Prostate gland (tissue), 2 donors: ENCODE measurements around the gene ACP4.

Experiments
- POLR2A ChIP-seq: fragments of 450-650 bp; IDR thresholded peaks from one replicate; pipeline ENCODE4 v1.6.1; 2016; ENCODE audit warnings: antibody characterized with exemption, mild to moderate bottlenecking
- TF ChIP-seq, protein P1 (sequence below), 4 experiments: fragments of 200-600 bp in 2 of 4; fragments of 450-650 bp in 2 of 4; sonication (generic) in 2 of 4; IDR thresholded peaks; 1 replicate in 3 of 4; 2 replicates in 1 of 4; pipeline ENCODE4 v1.5.1; 2016 to 2019; ENCODE audit warnings: antibody characterized with exemption in 4 of 4, mild to moderate bottlenecking in 2 of 4, moderate library complexity in 2 of 4

DNA sequence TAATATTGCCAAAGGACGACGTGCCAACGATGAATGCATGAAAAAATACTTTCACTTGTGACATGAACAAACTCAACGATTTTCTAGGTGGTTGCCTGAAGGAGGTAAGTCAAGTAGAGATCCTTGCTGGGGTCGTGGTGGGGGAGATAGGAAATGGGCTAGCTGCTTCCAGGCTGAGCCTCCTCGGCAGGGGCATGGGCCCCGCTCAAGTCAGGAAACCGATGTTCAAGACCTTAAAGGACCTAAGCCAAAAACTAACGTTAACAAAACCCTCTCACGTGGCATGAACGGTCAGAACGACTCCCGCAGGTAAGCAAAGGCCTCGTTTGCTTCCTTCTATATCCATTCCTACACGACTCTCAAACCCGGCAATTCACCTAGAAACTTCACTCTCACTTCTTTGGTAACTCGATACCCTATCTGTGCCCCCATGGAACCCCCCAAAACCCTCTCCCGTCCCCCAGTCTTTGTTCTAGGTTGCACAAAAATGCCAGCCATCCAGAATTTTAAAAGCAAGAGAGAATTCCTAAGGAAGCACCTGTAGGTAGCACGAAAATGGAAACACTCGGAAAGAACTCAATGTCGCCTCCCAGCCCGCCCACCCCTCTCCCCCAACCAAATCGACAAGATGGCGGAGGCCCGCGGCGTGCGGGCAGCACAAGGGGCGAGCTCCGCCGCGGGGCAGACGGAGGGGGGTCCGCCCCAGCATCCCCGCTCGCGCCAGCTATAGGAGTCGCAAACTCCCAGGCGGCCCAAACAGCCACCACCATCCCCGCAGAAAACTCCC is 13.6 kb downstream of the ACP4 start:
- TF ChIP-seq, protein P1, sequence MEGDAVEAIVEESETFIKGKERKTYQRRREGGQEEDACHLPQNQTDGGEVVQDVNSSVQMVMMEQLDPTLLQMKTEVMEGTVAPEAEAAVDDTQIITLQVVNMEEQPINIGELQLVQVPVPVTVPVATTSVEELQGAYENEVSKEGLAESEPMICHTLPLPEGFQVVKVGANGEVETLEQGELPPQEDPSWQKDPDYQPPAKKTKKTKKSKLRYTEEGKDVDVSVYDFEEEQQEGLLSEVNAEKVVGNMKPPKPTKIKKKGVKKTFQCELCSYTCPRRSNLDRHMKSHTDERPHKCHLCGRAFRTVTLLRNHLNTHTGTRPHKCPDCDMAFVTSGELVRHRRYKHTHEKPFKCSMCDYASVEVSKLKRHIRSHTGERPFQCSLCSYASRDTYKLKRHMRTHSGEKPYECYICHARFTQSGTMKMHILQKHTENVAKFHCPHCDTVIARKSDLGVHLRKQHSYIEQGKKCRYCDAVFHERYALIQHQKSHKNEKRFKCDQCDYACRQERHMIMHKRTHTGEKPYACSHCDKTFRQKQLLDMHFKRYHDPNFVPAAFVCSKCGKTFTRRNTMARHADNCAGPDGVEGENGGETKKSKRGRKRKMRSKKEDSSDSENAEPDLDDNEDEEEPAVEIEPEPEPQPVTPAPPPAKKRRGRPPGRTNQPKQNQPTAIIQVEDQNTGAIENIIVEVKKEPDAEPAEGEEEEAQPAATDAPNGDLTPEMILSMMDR (IDR thresholded peaks at IDR 0.05), result no peak
- no peak for TF ChIP-seq POLR2A
